ENCODE measurements around the gene CUL4A. TPM values are rescaled to one million over a fixed set of nuclear protein-coding genes. Genes with fewer than 3 reads are reported as not detected.
"Not testable (repeated sequence)": the region's sequence is repeated elsewhere in the genome, so short reads cannot be mapped to it uniquely, and the experiment has no call there.

The CUL4A gene
- 10 to 100 TPM; 85.5 to 89.8 (median 87.8) TPM for total RNA-seq

DNA sequence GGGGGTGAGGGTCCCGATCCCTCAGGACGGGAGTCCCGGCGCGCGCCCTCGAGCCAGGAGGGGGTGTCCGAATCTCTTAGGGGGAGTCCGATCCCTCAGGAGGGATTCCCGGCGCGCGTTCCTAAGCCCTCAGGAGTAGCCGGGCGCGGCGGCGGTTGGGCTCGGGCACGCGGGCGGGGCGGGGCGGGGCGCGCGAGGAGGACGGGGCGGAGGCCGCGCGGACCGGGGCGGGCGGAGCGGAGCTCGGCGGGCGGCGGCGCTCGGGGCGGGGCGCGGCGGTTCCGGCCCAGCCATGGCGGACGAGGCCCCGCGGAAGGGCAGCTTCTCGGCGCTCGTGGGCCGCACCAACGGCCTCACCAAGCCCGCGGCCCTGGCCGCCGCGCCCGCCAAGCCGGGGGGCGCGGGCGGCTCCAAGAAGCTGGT lies at the start of gene CUL4A:
Gene CUL4A (plus strand): TSS at position 278 of the 423 bp plus-strand sequence. CDS start 15 bp downstream, at position 293.
- ATAC-seq, result peak; percentile 69 to 72
- Mint-ChIP-seq H3K9me3 (no peaks in the 10 kb centered on the region), H3K4me1 (ENCODE audit: low read depth) (peaks cover 55% of the 10 kb centered on the region), H3K36me3 (ENCODE audit: insufficient read depth) (peaks cover 32% of the 10 kb centered on the region), H3K27me3 (ENCODE audit: low read depth) (no peaks in the 10 kb centered on the region), H3K4me3 (peak within 1 kb of the TSS; percentile 91)
- DNase-seq, result peak; percentile 63

DNA sequence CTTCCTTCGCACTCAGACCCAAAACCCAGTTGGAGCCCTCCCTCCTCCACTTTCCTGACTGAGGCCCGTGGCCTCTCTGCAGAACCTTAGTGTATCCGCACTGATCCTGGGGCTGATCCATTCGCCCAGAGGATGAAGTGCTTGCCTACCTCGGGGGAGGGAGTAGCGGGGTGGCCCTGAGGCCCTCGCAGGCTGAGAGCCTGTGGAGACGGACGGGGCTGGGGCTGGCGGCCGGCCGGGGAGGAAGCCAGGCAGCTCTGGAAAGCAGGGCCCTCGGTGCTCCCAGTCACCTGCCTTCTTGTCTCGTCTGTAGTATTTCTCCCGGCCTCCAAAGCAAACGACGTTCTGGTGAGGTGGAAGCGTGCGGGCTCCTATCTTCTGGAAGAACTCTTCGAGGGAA lies 49.7 kb upstream of the CUL4A start:
- ATAC-seq, result no peak
- Mint-ChIP-seq H3K36me3 (ENCODE audit: insufficient read depth) (no peaks in the 10 kb centered on the region), H3K4me3 (no peak overlapping the region)

DNA sequence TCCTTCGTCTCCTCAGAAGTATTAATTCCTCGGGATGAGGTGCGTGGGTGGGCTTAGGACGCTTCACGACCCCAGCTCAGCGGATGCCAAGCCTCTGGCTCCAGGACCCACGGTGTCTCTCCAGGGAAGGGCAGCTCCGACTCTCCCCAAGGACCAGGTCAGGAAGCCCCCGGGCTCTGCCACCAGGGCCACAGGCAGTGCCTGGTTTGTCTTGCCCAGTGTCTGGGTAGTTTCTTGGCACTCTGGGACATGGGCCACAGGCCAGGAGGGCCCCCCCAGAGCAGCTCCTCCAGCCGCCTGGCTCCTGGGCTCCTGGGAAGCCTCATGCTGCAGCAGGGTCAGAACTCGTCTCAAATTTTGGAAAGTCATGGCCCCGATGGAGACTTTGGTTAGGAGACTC lies 48.4 kb upstream of the CUL4A start:
- DNase-seq (no peak), ATAC-seq (no peak)
- Mint-ChIP-seq H3K4me3 (no peak overlapping the region), H3K36me3 (ENCODE audit: insufficient read depth) (no peaks in the 10 kb centered on the region), H3K4me1 (ENCODE audit: low read depth) (peaks cover 24% of the 10 kb centered on the region), H3K9me3 (no peaks in the 10 kb centered on the region), H3K27me3 (ENCODE audit: low read depth) (peaks cover 3% of the 10 kb centered on the region)

More for the DNA sequence above, 49.7 kb upstream of the CUL4A start:
- H3K9me3 Mint-ChIP-seq, result peaks cover 10% of the 10 kb centered on the region
- no peak for DNase-seq
- peaks cover 22% of the 10 kb centered on the region for H3K4me1 Mint-ChIP-seq (ENCODE audit: low read depth)
- H3K27me3 Mint-ChIP-seq (ENCODE audit: low read depth), result peaks cover 3% of the 10 kb centered on the region

DNA sequence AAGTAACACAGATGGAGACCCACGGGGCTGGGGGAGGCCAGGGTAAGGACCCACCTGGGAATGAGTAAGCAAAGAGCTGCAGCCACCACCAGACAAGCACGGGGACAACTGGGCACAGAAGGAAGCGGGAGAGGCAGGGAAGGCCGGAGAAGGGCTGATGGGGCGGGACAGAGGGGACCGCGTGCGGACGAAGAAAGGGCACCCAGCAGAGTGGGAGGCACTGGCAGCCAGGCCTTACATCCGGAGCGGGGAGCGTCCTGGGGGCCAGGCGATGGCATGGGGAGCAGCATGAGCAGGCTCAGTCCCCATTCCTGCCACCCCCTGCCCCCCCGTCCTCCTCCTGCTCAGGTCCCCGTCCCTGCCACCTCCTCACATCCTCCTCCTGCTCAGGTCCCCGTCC lies 48.0 kb upstream of the CUL4A start:
- Mint-ChIP-seq H3K36me3 (ENCODE audit: insufficient read depth) (no peaks in the 10 kb centered on the region), H3K4me1 (ENCODE audit: low read depth) (peaks cover 29% of the 10 kb centered on the region), H3K27me3 (ENCODE audit: low read depth) (peaks cover 3% of the 10 kb centered on the region), H3K9me3 (no peaks in the 10 kb centered on the region), H3K4me3 (no peak overlapping the region)
- ATAC-seq, result no peak
- DNase-seq, result no peak

DNA sequence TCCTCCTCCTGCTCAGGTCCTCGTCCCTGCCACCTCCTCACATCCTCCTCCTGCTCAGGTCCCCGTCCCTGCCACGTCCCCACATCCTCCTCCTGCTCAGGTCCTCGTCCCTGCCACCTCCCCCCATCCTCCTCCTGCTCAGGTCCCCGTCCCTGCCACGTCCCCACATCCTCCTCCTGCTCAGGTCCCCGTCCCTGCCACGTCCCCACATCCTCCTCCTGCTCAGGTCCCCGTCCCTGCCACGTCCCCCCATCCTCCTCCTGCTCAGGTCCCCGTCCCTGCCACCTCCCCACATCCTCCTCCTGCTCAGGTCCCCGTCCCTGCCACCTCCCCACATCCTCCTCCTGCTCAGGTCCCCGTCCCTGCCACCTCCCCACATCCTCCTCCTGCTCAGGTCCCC lies 47.4 kb upstream of the CUL4A start:
- not testable (repeated sequence) for ATAC-seq; H3K4me3 Mint-ChIP-seq; H3K36me3 Mint-ChIP-seq (ENCODE audit: insufficient read depth); H3K27me3 Mint-ChIP-seq (ENCODE audit: low read depth); DNase-seq; H3K9me3 Mint-ChIP-seq
- H3K4me1 Mint-ChIP-seq (ENCODE audit: low read depth), result peaks cover 31% of the 10 kb centered on the region

DNA sequence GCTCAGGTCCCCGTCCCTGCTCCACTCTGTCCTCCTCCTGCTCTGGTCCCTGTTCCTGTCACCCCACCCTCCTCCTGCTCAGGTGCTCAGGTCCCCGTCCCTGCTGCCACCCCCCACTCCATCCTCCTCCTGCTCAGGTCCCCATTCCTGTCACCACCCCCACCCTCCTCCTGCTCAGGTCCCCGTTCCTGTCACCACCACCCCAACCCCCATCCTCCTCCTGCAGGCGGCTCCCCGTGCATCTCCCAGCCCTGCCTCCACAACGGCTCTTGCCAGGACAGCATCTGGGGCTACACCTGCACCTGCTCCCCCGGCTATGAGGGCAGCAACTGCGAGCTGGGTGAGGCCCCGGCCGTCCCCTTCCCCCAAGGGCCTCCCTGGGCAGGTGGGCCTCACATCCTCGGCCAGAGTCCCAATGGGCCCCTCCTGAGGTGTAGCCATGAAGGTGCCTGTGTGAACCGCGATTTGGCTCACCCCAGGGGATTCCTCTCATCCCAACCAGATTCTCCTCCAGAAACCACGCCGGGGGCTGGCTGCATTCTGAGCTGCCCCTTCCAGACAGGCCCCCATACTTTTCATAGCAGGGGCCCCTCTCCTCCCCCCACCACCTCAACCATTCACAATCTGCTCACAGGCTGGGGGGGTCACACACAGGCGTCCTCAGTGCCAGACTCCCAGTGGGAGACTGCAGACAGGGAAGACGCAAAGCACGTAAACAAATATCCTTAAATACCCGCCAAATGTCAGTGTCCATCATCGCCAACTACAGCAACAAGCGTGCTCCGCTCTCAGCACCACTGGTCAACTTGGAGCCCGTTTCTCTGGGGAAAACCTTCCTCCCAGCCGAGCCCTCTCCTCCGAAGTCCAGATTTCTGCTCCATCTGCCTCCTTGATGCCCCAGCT lies 46.4 kb upstream of the CUL4A start:
- Mint-ChIP-seq H3K4me1 (ENCODE audit: low read depth) (peaks cover 31% of the 10 kb centered on the region), H3K9me3 (peaks cover 4% of the 10 kb centered on the region), H3K4me3 (no peak overlapping the region), H3K27me3 (ENCODE audit: low read depth) (peaks cover 3% of the 10 kb centered on the region), H3K36me3 (ENCODE audit: insufficient read depth) (peaks cover 4% of the 10 kb centered on the region)
- ATAC-seq (peak; percentile 35 to 46), DNase-seq (no peak)

DNA sequence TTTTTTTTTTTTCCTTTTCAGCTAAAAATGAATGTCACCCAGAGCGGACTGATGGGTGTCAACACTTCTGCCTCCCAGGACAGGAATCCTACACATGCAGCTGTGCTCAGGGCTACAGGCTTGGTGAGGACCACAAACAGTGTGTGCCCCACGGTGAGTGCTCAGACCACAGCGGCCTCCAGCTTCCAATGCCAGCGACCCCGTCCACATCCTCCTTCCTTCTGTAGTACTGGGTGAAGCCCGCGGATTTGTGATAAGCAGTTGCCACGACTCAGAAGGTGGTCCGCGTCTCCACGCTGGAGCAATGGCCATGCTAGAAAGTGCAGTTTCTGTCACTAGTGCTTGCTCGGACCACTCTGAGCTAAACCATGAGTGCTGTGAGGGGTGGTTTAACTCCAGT lies 44.9 kb upstream of the CUL4A start:
- Mint-ChIP-seq H3K4me1 (ENCODE audit: low read depth) (peaks cover 31% of the 10 kb centered on the region), H3K9me3 (peaks cover 9% of the 10 kb centered on the region), H3K27me3 (ENCODE audit: low read depth) (peaks cover 3% of the 10 kb centered on the region), H3K4me3 (no peak overlapping the region), H3K36me3 (ENCODE audit: insufficient read depth) (peaks cover 17% of the 10 kb centered on the region)
- DNase-seq (no peak), ATAC-seq (no peak)

DNA sequence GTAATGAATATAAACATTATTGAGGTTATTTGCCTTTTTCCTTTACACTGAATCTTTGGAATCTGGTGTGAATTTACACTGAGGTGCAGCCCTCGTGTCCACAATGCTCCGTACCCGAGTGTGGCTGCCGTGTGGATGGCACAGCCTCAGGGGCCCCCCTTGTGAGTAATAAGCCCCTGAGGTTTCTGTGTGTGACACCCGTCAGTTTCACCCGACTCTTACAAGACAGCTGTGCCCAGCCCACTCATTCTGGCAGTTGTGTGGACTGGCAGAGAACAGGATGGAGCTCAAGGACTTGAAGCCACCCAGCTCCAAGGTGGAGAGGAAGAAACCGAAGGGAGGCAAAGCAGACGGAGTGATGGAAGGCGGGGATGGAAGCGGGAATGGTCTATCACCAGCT lies 43.1 kb upstream of the CUL4A start:
- DNase-seq, result no peak
- peak; percentile 65 to 81 for ATAC-seq
- Mint-ChIP-seq H3K27me3 (ENCODE audit: low read depth) (peaks cover 3% of the 10 kb centered on the region), H3K36me3 (ENCODE audit: insufficient read depth) (peaks cover 24% of the 10 kb centered on the region), H3K4me1 (ENCODE audit: low read depth) (peaks cover 28% of the 10 kb centered on the region), H3K9me3 (peaks cover 9% of the 10 kb centered on the region), H3K4me3 (no peak overlapping the region)

DNA sequence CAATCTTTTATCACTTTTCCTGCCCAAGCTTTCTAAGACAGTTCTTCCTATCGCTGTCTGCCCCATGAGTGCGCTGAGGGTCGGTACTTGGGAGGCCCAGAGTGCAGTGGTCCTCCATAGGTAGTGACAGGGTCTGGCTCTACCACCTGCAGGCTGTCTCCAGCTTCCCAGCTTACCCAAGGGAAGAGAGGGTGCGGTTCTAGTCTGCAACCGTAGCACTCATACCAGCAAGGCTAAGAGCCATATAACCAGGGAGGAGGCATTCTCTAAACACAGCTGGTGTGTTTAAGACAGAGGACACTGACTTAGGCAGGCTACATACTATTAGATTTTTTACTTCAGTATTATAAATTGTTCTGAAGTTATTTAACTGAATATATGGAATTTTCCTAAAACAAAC lies 42.7 kb upstream of the CUL4A start:
- ATAC-seq, result no peak
- peaks cover 9% of the 10 kb centered on the region for H3K9me3 Mint-ChIP-seq
- H3K4me1 Mint-ChIP-seq (ENCODE audit: low read depth), result peaks cover 29% of the 10 kb centered on the region
- peaks cover 27% of the 10 kb centered on the region for H3K36me3 Mint-ChIP-seq (ENCODE audit: insufficient read depth)
- H3K27me3 Mint-ChIP-seq (ENCODE audit: low read depth), result peaks cover 3% of the 10 kb centered on the region
- no peak overlapping the region for H3K4me3 Mint-ChIP-seq
- no peak for DNase-seq

DNA sequence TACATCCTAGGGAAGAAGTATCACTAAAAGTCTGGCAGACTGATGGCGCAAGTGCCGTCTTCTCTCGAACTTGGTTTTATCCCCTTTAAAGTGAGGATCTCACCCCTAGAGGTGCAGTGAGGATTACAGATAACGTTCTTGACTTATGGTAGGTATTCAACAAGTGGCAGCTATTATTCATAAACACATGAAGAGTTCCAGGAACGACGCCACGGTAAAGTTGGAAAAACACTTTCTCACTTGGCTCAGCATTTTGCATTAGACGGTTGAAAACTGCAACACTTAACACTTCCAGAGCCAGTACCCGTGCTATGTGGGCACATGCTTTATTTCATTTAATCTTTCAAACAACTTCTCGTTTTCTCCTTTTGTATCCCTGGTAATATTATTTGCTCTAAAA lies 42.3 kb upstream of the CUL4A start:
- Mint-ChIP-seq H3K36me3 (ENCODE audit: insufficient read depth) (peaks cover 29% of the 10 kb centered on the region), H3K9me3 (peaks cover 9% of the 10 kb centered on the region), H3K4me3 (no peak overlapping the region), H3K27me3 (ENCODE audit: low read depth) (peaks cover 3% of the 10 kb centered on the region), H3K4me1 (ENCODE audit: low read depth) (peaks cover 29% of the 10 kb centered on the region)
- DNase-seq (no peak), ATAC-seq (no peak)

DNA sequence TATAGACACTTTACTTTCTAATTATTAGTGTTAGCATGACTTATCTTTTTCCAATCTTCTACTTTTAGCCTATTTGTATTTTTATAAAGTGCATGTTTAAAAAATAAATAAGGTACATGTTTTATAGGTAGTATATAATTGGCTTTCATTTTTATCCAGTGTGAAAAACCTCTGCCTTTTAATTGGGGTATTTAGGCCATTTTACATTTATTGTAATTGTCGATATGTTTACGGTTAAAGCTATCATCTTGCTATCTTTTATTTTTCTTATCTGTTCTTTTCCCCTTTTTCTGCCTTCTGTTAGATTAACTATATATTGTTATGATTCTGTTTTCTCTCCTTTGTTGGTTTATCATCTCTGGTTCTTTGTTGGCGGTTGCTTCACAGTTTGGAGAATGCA lies 41.8 kb upstream of the CUL4A start:
- Mint-ChIP-seq H3K4me1 (ENCODE audit: low read depth) (peaks cover 29% of the 10 kb centered on the region), H3K27me3 (ENCODE audit: low read depth) (peaks cover 3% of the 10 kb centered on the region), H3K9me3 (peaks cover 9% of the 10 kb centered on the region), H3K36me3 (ENCODE audit: insufficient read depth) (peaks cover 31% of the 10 kb centered on the region), H3K4me3 (no peak overlapping the region)
- DNase-seq (no peak), ATAC-seq (no peak)

DNA sequence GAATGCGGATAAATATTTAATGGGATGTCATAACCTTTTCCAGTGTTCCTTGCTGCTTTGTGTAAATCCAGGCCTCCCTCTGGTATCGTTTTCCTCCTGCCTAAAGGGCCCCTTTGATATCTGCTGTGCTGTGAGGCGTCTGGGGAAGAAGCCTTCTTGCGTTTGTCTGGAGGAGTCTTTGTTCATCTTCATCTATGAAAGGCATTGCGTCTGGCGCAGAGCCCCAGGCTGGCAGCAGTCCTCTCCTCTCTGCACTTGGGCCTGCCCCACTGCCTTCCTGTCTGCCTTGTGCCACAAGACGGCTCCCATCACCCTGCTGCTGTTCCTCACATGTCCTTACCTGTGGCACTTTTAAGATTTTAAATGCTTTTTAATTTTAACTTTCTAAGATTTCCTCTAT lies 41.2 kb upstream of the CUL4A start:
- ATAC-seq, result no peak
- H3K27me3 Mint-ChIP-seq (ENCODE audit: low read depth), result peaks cover 3% of the 10 kb centered on the region
- H3K9me3 Mint-ChIP-seq, result peaks cover 9% of the 10 kb centered on the region
- no peak for DNase-seq
- peaks cover 26% of the 10 kb centered on the region for H3K4me1 Mint-ChIP-seq (ENCODE audit: low read depth)
- H3K4me3 Mint-ChIP-seq, result no peak overlapping the region
- H3K36me3 Mint-ChIP-seq (ENCODE audit: insufficient read depth), result peaks cover 35% of the 10 kb centered on the region

DNA sequence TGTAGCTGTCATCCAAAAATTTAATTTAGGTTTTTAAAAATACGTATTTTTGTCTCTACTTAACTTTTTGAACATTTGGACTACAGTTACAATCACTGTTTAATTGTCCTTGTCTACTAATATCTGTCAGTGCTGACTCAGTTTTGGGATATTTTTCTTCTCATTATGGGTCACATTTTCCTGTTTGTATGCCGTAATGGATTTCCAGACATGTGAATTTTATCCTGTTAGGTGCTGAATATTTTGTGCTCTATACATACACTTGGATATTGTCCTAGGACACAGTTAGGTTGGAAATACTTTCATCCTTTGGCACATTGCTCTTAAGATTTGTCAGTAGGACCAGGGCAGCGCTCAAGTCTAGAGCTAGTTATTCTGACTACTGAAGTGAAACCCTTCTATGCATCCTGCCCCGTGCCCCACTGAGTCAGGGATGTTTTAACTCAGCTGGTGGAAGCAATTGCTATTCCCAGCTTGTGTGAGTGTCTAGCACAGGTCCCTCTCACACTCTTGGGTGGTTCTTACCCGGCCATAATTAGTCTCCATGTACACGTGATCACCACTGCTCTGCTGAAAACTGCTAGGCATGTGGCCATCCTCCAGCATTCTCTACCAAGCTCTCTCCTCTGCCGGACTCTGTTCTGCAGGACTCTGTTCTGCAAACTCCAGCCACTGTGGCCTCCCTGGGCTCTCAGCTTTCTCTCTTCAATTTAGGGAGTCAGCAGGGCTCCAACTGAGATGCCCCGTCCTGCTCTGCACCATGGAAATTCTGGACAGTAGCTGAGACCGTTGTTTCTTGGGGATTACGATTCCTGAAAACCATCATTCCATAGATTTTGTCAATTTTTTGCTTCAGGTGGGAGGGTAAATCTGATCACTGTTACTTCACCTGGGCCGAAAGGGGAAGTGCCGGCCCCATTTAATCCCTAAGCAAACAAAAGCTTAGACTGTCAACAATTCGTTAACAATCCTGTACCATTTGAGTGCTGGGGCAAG lies 39.8 kb upstream of the CUL4A start:
- DNase-seq (no peak), ATAC-seq (no peak)
- Mint-ChIP-seq H3K27me3 (ENCODE audit: low read depth) (no peaks in the 10 kb centered on the region), H3K36me3 (ENCODE audit: insufficient read depth) (peaks cover 35% of the 10 kb centered on the region), H3K4me3 (no peak overlapping the region), H3K9me3 (peaks cover 9% of the 10 kb centered on the region), H3K4me1 (ENCODE audit: low read depth) (peaks cover 25% of the 10 kb centered on the region)

DNA sequence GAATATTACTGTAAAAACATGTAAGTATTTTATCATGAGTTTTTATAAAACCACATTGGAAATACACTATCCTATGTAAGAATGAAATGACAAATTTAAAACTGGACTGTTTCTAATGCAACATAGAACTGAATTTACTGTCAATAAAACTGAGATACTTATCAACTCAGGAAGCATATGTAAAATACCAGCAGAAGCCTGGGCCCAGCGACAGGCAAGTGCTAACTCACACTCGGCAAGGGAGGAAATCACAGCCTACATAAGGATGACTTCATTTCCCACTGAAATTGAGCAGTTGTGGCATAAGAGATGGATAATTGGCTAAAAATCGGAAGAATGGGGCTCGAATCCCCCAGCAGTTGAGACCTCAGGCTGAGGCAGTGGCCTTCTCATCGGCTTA lies 38.9 kb upstream of the CUL4A start:
- Mint-ChIP-seq H3K36me3 (ENCODE audit: insufficient read depth) (peaks cover 42% of the 10 kb centered on the region), H3K4me3 (no peak overlapping the region), H3K4me1 (ENCODE audit: low read depth) (peaks cover 27% of the 10 kb centered on the region), H3K27me3 (ENCODE audit: low read depth) (no peaks in the 10 kb centered on the region), H3K9me3 (peaks cover 9% of the 10 kb centered on the region)
- DNase-seq, result no peak
- no peak for ATAC-seq

All from activated T-cell treated with anti-CD3 and anti-CD28 coated beads, Interleukin-2, amount 50 U/mL, for 4 hours (primary cell).